H9 (cell line): ENCODE data around the gene SLC28A3. TPM values are rescaled to one million over a fixed set of nuclear protein-coding genes. Genes with fewer than 3 reads are reported as not detected.
A peak's percentile ranks its signal among the peaks of the same experiment; 100 is the strongest.

Source experiments
- DNase-seq: peaks from one replicate; pipeline ENCODE4 v3.0.0-alpha.2; 2017
- H2AFZ ChIP-seq: one replicate; pipeline ENCODE4 v1.6.1; 2013; ENCODE audit warnings: mild to moderate bottlenecking, low read length, control low read depth, moderate library complexity
- H2AK5ac ChIP-seq: 2 replicates; pipeline ENCODE4 v1.6.1; 2013; ENCODE audit warnings: low read length, control low read depth, mixed read lengths; ENCODE audit not compliant: insufficient read length
- H2BK120ac ChIP-seq: one replicate; pipeline ENCODE4 v1.6.1; 2013; ENCODE audit warnings: low read depth, mild to moderate bottlenecking, low read length, control low read depth, inconsistent platforms; ENCODE audit not compliant: poor library complexity, severe bottlenecking
- H2BK12ac ChIP-seq: 2 replicates; pipeline ENCODE4 v1.6.1; 2013; ENCODE audit warnings: low read length, control low read depth, mixed read lengths, low read depth; ENCODE audit not compliant: insufficient read length
- H2BK15ac ChIP-seq: 2 replicates; pipeline ENCODE4 v1.6.1; 2013; ENCODE audit warnings: low read depth, low read length, control low read depth
- H2BK20ac ChIP-seq: one replicate; pipeline ENCODE4 v1.6.1; 2013; ENCODE audit warnings: low read depth, mild to moderate bottlenecking, low read length, control low read depth, inconsistent platforms; ENCODE audit not compliant: poor library complexity, severe bottlenecking
- H2BK5ac ChIP-seq: 2 replicates; pipeline ENCODE4 v1.6.1; 2013; ENCODE audit warnings: low read length, control low read depth, mixed read lengths; ENCODE audit not compliant: insufficient read length
- H3K14ac ChIP-seq: 2 replicates; pipeline ENCODE4 v1.6.1; 2013; ENCODE audit warnings: low read length, control low read depth; ENCODE audit not compliant: insufficient read depth
- H3K18ac ChIP-seq: 2 replicates; pipeline ENCODE4 v1.6.1; 2013; ENCODE audit warnings: low read depth, mild to moderate bottlenecking, mixed read lengths, low read length, control low read depth; ENCODE audit not compliant: insufficient read length
- H3K23ac ChIP-seq: 2 replicates; pipeline ENCODE4 v1.6.1; 2013; ENCODE audit warnings: low read length, control low read depth, mixed read lengths, low read depth; ENCODE audit not compliant: insufficient read length
- H3K23me2 ChIP-seq: 2 replicates; pipeline ENCODE4 v1.6.1; 2013; ENCODE audit warnings: low read depth, mild to moderate bottlenecking, mixed read lengths, low read length, control low read depth; ENCODE audit not compliant: insufficient read length, poor library complexity, severe bottlenecking
- H3K27ac ChIP-seq: 2 replicates; pipeline ENCODE4 v1.5.1; 2013; ENCODE audit warnings: low read length, control low read depth, mixed read lengths, low read depth; ENCODE audit not compliant: insufficient read length
- H3K27me3 ChIP-seq: 2 replicates; pipeline ENCODE4 v1.6.1; 2013; ENCODE audit warnings: low read length, control low read depth, inconsistent platforms; ENCODE audit not compliant: insufficient read depth
- H3K4ac ChIP-seq: 2 replicates; pipeline ENCODE4 v1.6.1; 2013; ENCODE audit warnings: low read depth, mild to moderate bottlenecking, control low read depth, inconsistent platforms, low read length, moderate library complexity
- H3K4me1 ChIP-seq: 2 replicates; pipeline ENCODE4 v1.6.1; 2013; ENCODE audit warnings: low read length, control low read depth, inconsistent platforms; ENCODE audit not compliant: insufficient read depth
- H3K4me2 ChIP-seq: 2 replicates; pipeline ENCODE4 v1.6.1; 2013; ENCODE audit warnings: low read length, control low read depth, mixed read lengths; ENCODE audit not compliant: insufficient read length, insufficient read depth
- H3K56ac ChIP-seq: 2 replicates; pipeline ENCODE4 v1.6.1; 2013; ENCODE audit warnings: low read depth, mild to moderate bottlenecking, mixed read lengths, low read length, control low read depth; ENCODE audit not compliant: insufficient read length
- H3K79me1 ChIP-seq: 2 replicates; pipeline ENCODE4 v1.6.1; 2013; ENCODE audit warnings: low read depth, mild to moderate bottlenecking, moderate library complexity, low read length, control low read depth, inconsistent platforms; ENCODE audit not compliant: insufficient read depth, poor library complexity, severe bottlenecking
- H3K79me2 ChIP-seq: 2 replicates; pipeline ENCODE4 v1.6.1; 2013; ENCODE audit warnings: low read length, control low read depth, inconsistent platforms; ENCODE audit not compliant: insufficient read depth
- H3K9ac ChIP-seq: 2 replicates; pipeline ENCODE4 v1.6.1; 2013; ENCODE audit warnings: low read length, control low read depth, mixed read lengths; ENCODE audit not compliant: insufficient read length; ENCODE audit errors: extremely low read depth
- H3K9me3 ChIP-seq: one replicate; pipeline ENCODE4 v1.6.1; 2013; ENCODE audit warnings: low read depth, low read length, inconsistent platforms; ENCODE audit not compliant: control insufficient read depth
- H3T11ph ChIP-seq: one replicate; pipeline ENCODE4 v1.6.1; 2013; ENCODE audit warnings: mild to moderate bottlenecking, low read length, control low read depth, inconsistent platforms
- H4K20me1 ChIP-seq: one replicate; pipeline ENCODE4 v1.6.1; 2013; ENCODE audit not compliant: control insufficient read depth, insufficient read length, insufficient read depth
- H4K5ac ChIP-seq: 2 replicates; pipeline ENCODE4 v1.6.1; 2013; ENCODE audit warnings: low read depth, mild to moderate bottlenecking, mixed read lengths, low read length, control low read depth; ENCODE audit not compliant: insufficient read length
- H4K8ac ChIP-seq: replicated peaks from 2 replicates; pipeline ENCODE4 v1.6.1; 2013; ENCODE audit warnings: low read length, control low read depth, mixed read lengths, low read depth; ENCODE audit not compliant: insufficient read length
- H4K91ac ChIP-seq: 2 replicates; pipeline ENCODE4 v1.6.1; 2013; ENCODE audit warnings: low read depth, mild to moderate bottlenecking, moderate library complexity, mixed read lengths, low read length, control low read depth; ENCODE audit not compliant: insufficient read length
- H3K27ac Mint-ChIP-seq, 3 experiments: 2 replicates in 2 of 3; 3 replicates in 1 of 3; pipeline ENCODE4 v1.8.0; 2020 to 2021; ENCODE audit warnings: mixed read lengths in 3 of 3, mild to moderate bottlenecking in 1 of 3, moderate library complexity in 1 of 3
- H3K27me3 Mint-ChIP-seq: 2 replicates; pipeline ENCODE4 v1.8.0; 2021; ENCODE audit warnings: low read depth, mild to moderate bottlenecking, moderate library complexity, mixed read lengths
- H3K36me3 Mint-ChIP-seq, 3 experiments: 2 replicates in 2 of 3; 3 replicates in 1 of 3; pipeline ENCODE4 v1.8.0; 2020 to 2021; ENCODE audit warnings: low read depth in 3 of 3, mixed read lengths in 3 of 3; ENCODE audit not compliant: insufficient read depth in 1 of 3
- H3K4me1 Mint-ChIP-seq, 2 experiments: 2 replicates each; pipeline ENCODE4 v1.8.0; 2020; ENCODE audit warnings: mixed read lengths in 2 of 2
- H3K4me3 Mint-ChIP-seq, 2 experiments: 2 replicates in 1 of 2; 3 replicates in 1 of 2; pipeline ENCODE4 v1.8.0; 2020 to 2021; ENCODE audit warnings: mild to moderate bottlenecking in 2 of 2, mixed read lengths in 2 of 2, moderate library complexity in 1 of 2
- H3K9me3 Mint-ChIP-seq, 2 experiments: 2 replicates in 1 of 2; 3 replicates in 1 of 2; pipeline ENCODE4 v1.8.0; 2020; ENCODE audit warnings: mild to moderate bottlenecking in 2 of 2, mixed read lengths in 2 of 2, moderate library complexity in 1 of 2
- CTCF ChIP-seq: fragments of 200-600 bp; sonication (generic); conservative IDR thresholded peaks from 3 replicates; pipeline ENCODE4 v1.8.0; 2021; ENCODE audit warnings: antibody characterized with exemption, mild to moderate bottlenecking
- WGBS: extraction: QIAGEN DNeasy Blood & Tissue Kit; methylation state at CpG from one replicate; pipeline ENCODE4 v1.1.7; 2013; ENCODE audit warnings: missing lambda C conversion rate, low lambda C conversion rate, mixed read lengths; ENCODE audit not compliant: insufficient read length; ENCODE audit errors: extremely low coverage; 5-methylcytosine and 5-hydroxymethylcytosine counted together
- total RNA-seq: library from RNA; stranded (reverse); gene quantifications from 2 replicates; pipeline ENCODE4 v1.2.1, GENCODE V29; 2021

The SLC28A3 gene
- total RNA-seq, 1 experiment from 2014 or later, result not detected

GRCh38 chr9:84361645-84362044 is 21.1 kb upstream of the SLC28A3 start:
- H3K27ac ChIP-seq, result no peak overlapping the region
- H3K4ac ChIP-seq, result no peak overlapping the region
- no peak overlapping the region for H3K9ac ChIP-seq
- H3K18ac ChIP-seq, result no peak overlapping the region
- no peaks in the 10 kb centered on the region; a peak in 2 of 5 replicates for H3K9me3 Mint-ChIP-seq
- H3T11ph ChIP-seq, result no peak overlapping the region
- H4K91ac ChIP-seq, result no peak overlapping the region
- H3K79me1 ChIP-seq, result no peaks in the 10 kb centered on the region
- no peak overlapping the region for H2AK5ac ChIP-seq
- no peaks in the 10 kb centered on the region for H3K4me1 ChIP-seq
- no peak overlapping the region for H3K4me3 Mint-ChIP-seq
- DNase-seq, result no peak
- H3K4me1 Mint-ChIP-seq, result peaks cover 2 to 9% of the 10 kb centered on the region in 2 experiments
- no peak overlapping the region for H2BK120ac ChIP-seq
- peak overlapping the region in 1 of 3 experiments; percentile 51; a peak in 1 of 7 replicates for H3K27ac Mint-ChIP-seq
- H2BK12ac ChIP-seq, result no peak overlapping the region
- WGBS, result no CpG with 5 or more reads among the region's 6 CpGs
- H3K56ac ChIP-seq, result no peak overlapping the region
- H3K27me3 Mint-ChIP-seq, result no peaks in the 10 kb centered on the region
- no peaks in the 10 kb centered on the region for H3K23me2 ChIP-seq
- H2AFZ ChIP-seq, result no peak overlapping the region
- no peaks in the 10 kb centered on the region for H4K20me1 ChIP-seq
- no peak overlapping the region for H3K4me2 ChIP-seq
- no peaks in the 10 kb centered on the region for H3K79me2 ChIP-seq
- H3K27me3 ChIP-seq, result no peaks in the 10 kb centered on the region
- H2BK5ac ChIP-seq, result no peak overlapping the region
- H3K23ac ChIP-seq, result no peak overlapping the region
- no peak overlapping the region for H4K8ac ChIP-seq
- no peaks in the 10 kb centered on the region for H3K9me3 ChIP-seq
- no peak overlapping the region for H4K5ac ChIP-seq
- no peak overlapping the region for H2BK20ac ChIP-seq
- no peak overlapping the region for H2BK15ac ChIP-seq
- no peak for TF ChIP-seq CTCF
- no peak overlapping the region for H3K14ac ChIP-seq
- H3K36me3 Mint-ChIP-seq, result no peaks in the 10 kb centered on the region; a peak in 1 of 7 replicates
